Bone marrow (tissue), 2 donors: ENCODE data around the gene ZDHHC17.
A peak's percentile ranks its signal among the peaks of the same experiment; 100 is the strongest.
"Not testable (repeated sequence)": the region's sequence is repeated elsewhere in the genome, so short reads cannot be mapped to it uniquely, and the experiment has no call there.

Source experiments
- DNase-seq, 2 donors: peaks; one replicate each; lab custom pipeline; 2025; lab: John Stamatoyannopoulos, UW

The ZDHHC17 gene

GRCh38 chr12:76768576-76768975 lies 4.7 kb downstream of the ZDHHC17 start:
- no peak for DNase-seq

- no peak for DNase-seq
Measured at GRCh38 chr12:76777765-76778216, 13.9 kb downstream of the ZDHHC17 start.

- no peak for DNase-seq
Measured at GRCh38 chr12:76778364-76778763, 14.4 kb downstream of the ZDHHC17 start.

GRCh38 chr12:76779310-76779709 lies 15.4 kb downstream of the ZDHHC17 start:
- not testable (repeated sequence) for DNase-seq

GRCh38 chr12:76781321-76781720 lies 17.4 kb downstream of the ZDHHC17 start:
- no peak for DNase-seq

- DNase-seq: no peak
Measured at GRCh38 chr12:76782526-76782925, 18.6 kb downstream of the ZDHHC17 start.

GRCh38 chr12:76784600-76785051 lies 20.7 kb downstream of the ZDHHC17 start:
- no peak for DNase-seq

GRCh38 chr12:76785407-76785806 lies 21.5 kb downstream of the ZDHHC17 start:
- DNase-seq: no peak

- no peak for DNase-seq
Measured at GRCh38 chr12:76786986-76787385, 23.1 kb downstream of the ZDHHC17 start.

GRCh38 chr12:76787689-76788088 lies 23.8 kb downstream of the ZDHHC17 start:
- DNase-seq: no peak

GRCh38 chr12:76789335-76790050 lies 25.6 kb downstream of the ZDHHC17 start:
- no peak for DNase-seq

- DNase-seq: peak in 1 of 2 donors; percentile 5
Measured at GRCh38 chr12:76790564-76791552, 26.9 kb downstream of the ZDHHC17 start.

- DNase-seq: no peak
Measured at GRCh38 chr12:76792828-76793227, 28.9 kb downstream of the ZDHHC17 start.

GRCh38 chr12:76798864-76799263 lies 34.9 kb downstream of the ZDHHC17 start:
- DNase-seq: no peak

- DNase-seq: no peak
Measured at GRCh38 chr12:76799362-76799761, 35.4 kb downstream of the ZDHHC17 start.

GRCh38 chr12:76802060-76802459 lies 38.1 kb downstream of the ZDHHC17 start:
- DNase-seq: no peak

- no peak for DNase-seq
Measured at GRCh38 chr12:76804435-76804976, 40.6 kb downstream of the ZDHHC17 start.

GRCh38 chr12:76810671-76811419 lies 46.9 kb downstream of the ZDHHC17 start:
- no peak for DNase-seq

GRCh38 chr12:76811976-76812375 lies 48.1 kb downstream of the ZDHHC17 start:
- no peak for DNase-seq

GRCh38 chr12:76813265-76813664 lies 49.4 kb downstream of the ZDHHC17 start:
- no peak for DNase-seq

GRCh38 chr12:76813972-76814371 lies 50.1 kb downstream of the ZDHHC17 start:
- DNase-seq: no peak
